TTC549 (cell line): Measurements from ENCODE around the gene IL10RA.

ENCODE experiments used
- FAIRE-seq: peaks from 2 replicates; lab custom pipeline; 2012; peaks lifted over from hg19 to GRCh38; lab: Jason Lieb, UNC

The IL10RA gene

GRCh38 chr11:117992620-117993019, 6.4 kb downstream of the IL10RA start:
- no peak for FAIRE-seq

GRCh38 chr11:117993988-117994745, 8.0 kb downstream of the IL10RA start:
- no peak for FAIRE-seq

- FAIRE-seq = no peak
Observed at GRCh38 chr11:117995472-117995871, 9.3 kb downstream of the IL10RA start.

- FAIRE-seq = no peak
Observed at GRCh38 chr11:117996058-117996457, 9.9 kb downstream of the IL10RA start.

GRCh38 chr11:117997406-117997805, 11.2 kb downstream of the IL10RA start:
- no peak for FAIRE-seq

GRCh38 chr11:117997823-117998579, 11.8 kb downstream of the IL10RA start:
- no peak for FAIRE-seq

- no peak for FAIRE-seq
Observed at GRCh38 chr11:117998664-117999353, 12.6 kb downstream of the IL10RA start.

- FAIRE-seq = no peak
Observed at GRCh38 chr11:117999354-117999993, 13.3 kb downstream of the IL10RA start.

- no peak for FAIRE-seq
Observed at GRCh38 chr11:118000067-118000849, 14.1 kb downstream of the IL10RA start.

- no peak for FAIRE-seq
Observed at GRCh38 chr11:118000850-118001228, 14.6 kb downstream of the IL10RA start.

GRCh38 chr11:118001494-118001971, 15.3 kb downstream of the IL10RA start:
- no peak for FAIRE-seq

GRCh38 chr11:118002010-118002540, 15.9 kb downstream of the IL10RA start:
- FAIRE-seq = no peak

- no peak for FAIRE-seq
Observed at GRCh38 chr11:118002541-118003423, 16.6 kb downstream of the IL10RA start.

- no peak for FAIRE-seq
Observed at GRCh38 chr11:118003456-118003855, 17.3 kb downstream of the IL10RA start.

GRCh38 chr11:118004543-118005223, 18.5 kb downstream of the IL10RA start:
- no peak for FAIRE-seq

GRCh38 chr11:118005224-118006152, 19.3 kb downstream of the IL10RA start:
- FAIRE-seq = no peak

- no peak for FAIRE-seq
Observed at GRCh38 chr11:118006153-118006534, 19.9 kb downstream of the IL10RA start.

- no peak for FAIRE-seq
Observed at GRCh38 chr11:118007040-118007439, 20.8 kb downstream of the IL10RA start.
